ENCODE data around the gene SSR1.

The SSR1 gene

GRCh38 chr6:7252390-7252789 is 60.6 kb downstream of the SSR1 start:
- Mint-ChIP-seq H3K27ac (no peak overlapping the region), H3K4me3 (no peak overlapping the region), H3K36me3 (ENCODE audit: low read depth) (peaks cover 7% of the 10 kb centered on the region), H3K9me3 (peaks cover 7% of the 10 kb centered on the region), H3K27me3 (ENCODE audit: low read depth) (no peaks in the 10 kb centered on the region), H3K4me1 (ENCODE audit: low read depth) (no peaks in the 10 kb centered on the region)
- no peak for DNase-seq (ENCODE audit: low spot score)

- DNase-seq (ENCODE audit: low spot score), result no peak
- peaks cover 5% of the 10 kb centered on the region for H3K9me3 Mint-ChIP-seq
- H3K27me3 Mint-ChIP-seq (ENCODE audit: low read depth), result no peaks in the 10 kb centered on the region
- no peaks in the 10 kb centered on the region for H3K4me1 Mint-ChIP-seq (ENCODE audit: low read depth)
- no peak overlapping the region for H3K27ac Mint-ChIP-seq
- H3K36me3 Mint-ChIP-seq (ENCODE audit: low read depth), result peaks cover 8% of the 10 kb centered on the region
- no peak overlapping the region for H3K4me3 Mint-ChIP-seq
Measured at GRCh38 chr6:7251646-7252260, 61.2 kb downstream of the SSR1 start.

DNA sequence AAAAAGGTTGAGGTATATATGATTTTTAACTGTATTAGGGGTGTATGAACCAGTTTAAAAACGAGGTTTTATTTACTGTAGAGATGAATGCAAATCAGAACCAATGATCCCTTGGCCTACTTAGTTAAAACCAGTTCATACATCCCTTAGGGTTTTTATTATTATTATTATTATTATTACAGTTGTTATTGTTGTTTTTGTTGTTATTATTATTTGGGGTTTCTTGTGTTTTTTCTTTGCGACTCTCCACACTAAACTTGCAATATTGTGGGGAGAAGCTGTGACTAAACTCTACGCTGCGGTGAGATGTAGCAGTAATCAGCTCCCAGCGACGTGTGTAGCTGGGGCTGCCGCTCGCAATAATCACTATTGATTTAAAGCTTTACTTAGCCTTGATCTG is 62.2 kb downstream of the SSR1 start:
- no peak overlapping the region for H3K27ac Mint-ChIP-seq
- peaks cover 3% of the 10 kb centered on the region for H3K9me3 Mint-ChIP-seq
- H3K36me3 Mint-ChIP-seq (ENCODE audit: low read depth), result peaks cover 8% of the 10 kb centered on the region
- no peaks in the 10 kb centered on the region for H3K27me3 Mint-ChIP-seq (ENCODE audit: low read depth)
- H3K4me1 Mint-ChIP-seq (ENCODE audit: low read depth), result no peaks in the 10 kb centered on the region
- no peak overlapping the region for H3K4me3 Mint-ChIP-seq
- DNase-seq (ENCODE audit: low spot score), result no peak

- no peaks in the 10 kb centered on the region for H3K4me1 Mint-ChIP-seq (ENCODE audit: low read depth)
- H3K4me3 Mint-ChIP-seq, result no peak overlapping the region
- no peaks in the 10 kb centered on the region for H3K27me3 Mint-ChIP-seq (ENCODE audit: low read depth)
- peaks cover 11% of the 10 kb centered on the region for H3K36me3 Mint-ChIP-seq (ENCODE audit: low read depth)
- H3K27ac Mint-ChIP-seq, result no peak overlapping the region
- DNase-seq (ENCODE audit: low spot score), result no peak
- peaks cover 3% of the 10 kb centered on the region for H3K9me3 Mint-ChIP-seq
Measured at GRCh38 chr6:7249946-7250643, 62.9 kb downstream of the SSR1 start.

DNA sequence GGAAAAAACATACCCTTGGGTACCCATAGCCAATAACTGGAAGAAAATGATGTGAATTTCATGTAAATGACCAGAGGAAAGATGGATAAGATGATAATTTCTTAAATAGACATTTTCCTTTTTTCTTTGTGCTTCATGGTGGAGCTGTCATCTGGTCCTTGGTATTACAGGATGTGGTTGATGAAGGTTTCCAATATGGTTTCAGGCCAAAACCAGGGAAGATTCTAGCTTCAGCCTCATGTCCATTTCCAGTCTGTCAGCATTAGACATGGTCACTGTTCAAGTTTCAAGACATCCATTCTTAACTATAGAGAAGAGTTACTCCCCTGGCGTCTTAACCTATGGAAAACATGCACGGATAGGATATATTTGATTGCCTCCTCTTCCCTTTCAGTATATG is 63.6 kb downstream of the SSR1 start:
- peaks cover 11% of the 10 kb centered on the region for H3K36me3 Mint-ChIP-seq (ENCODE audit: low read depth)

GRCh38 chr6:7247828-7248227 is 65.2 kb downstream of the SSR1 start:
- Mint-ChIP-seq H3K4me1 (ENCODE audit: low read depth) (peaks cover 7% of the 10 kb centered on the region), H3K4me3 (no peak overlapping the region), H3K27ac (no peak overlapping the region), H3K27me3 (ENCODE audit: low read depth) (no peaks in the 10 kb centered on the region), H3K9me3 (no peaks in the 10 kb centered on the region), H3K36me3 (ENCODE audit: low read depth) (peaks cover 11% of the 10 kb centered on the region)
- no peak for DNase-seq (ENCODE audit: low spot score)

More for the DNA sequence above, 63.6 kb downstream of the SSR1 start:
- no peaks in the 10 kb centered on the region for H3K27me3 Mint-ChIP-seq (ENCODE audit: low read depth)
- DNase-seq (ENCODE audit: low spot score), result no peak
- H3K27ac Mint-ChIP-seq, result no peak overlapping the region
- H3K4me1 Mint-ChIP-seq (ENCODE audit: low read depth), result no peaks in the 10 kb centered on the region
- peaks cover 2% of the 10 kb centered on the region for H3K9me3 Mint-ChIP-seq
- no peak overlapping the region for H3K4me3 Mint-ChIP-seq

DNA sequence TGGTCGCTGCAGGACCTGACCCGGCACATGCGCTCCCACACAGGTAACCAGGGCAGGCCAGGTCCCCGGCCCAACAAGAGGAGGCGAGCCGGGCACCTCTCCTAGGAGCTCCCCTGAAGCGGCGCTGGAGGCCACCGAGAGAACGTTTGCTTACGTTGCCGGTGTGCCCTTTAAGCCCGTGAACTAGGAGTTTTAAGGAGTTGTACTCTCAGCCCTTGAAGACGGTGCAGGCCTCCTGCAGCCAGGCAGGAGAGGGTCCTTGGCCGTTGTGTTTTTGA is 65.9 kb downstream of the SSR1 start:
- H3K4me3 Mint-ChIP-seq, result no peak overlapping the region
- H3K27ac Mint-ChIP-seq, result no peak overlapping the region
- H3K36me3 Mint-ChIP-seq (ENCODE audit: low read depth), result peaks cover 11% of the 10 kb centered on the region

DNA sequence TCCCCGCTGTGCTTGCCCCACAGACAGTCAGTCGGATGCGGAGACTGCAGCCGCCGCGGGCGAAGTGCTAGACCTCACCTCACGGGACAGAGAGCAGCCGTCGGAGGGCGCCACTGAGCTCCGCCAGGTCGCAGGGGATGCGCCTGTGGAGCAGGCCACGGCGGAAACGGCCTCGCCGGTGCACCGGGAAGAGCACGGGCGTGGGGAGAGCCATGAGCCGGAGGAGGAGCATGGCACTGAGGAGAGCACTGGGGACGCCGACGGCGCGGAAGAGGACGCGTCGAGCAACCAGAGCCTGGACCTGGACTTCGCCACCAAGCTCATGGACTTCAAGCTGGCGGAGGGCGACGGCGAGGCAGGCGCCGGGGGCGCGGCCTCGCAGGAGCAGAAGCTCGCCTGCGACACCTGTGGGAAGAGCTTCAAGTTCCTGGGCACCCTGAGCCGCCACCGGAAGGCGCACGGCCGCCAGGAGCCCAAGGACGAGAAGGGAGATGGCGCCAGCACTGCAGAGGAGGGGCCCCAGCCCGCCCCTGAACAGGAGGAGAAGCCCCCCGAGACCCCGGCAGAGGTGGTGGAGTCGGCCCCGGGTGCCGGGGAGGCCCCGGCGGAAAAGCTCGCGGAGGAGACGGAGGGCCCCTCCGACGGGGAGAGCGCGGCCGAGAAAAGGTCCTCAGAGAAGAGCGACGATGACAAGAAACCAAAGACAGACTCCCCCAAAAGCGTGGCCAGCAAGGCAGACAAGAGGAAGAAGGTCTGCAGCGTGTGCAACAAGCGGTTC is 66.4 kb downstream of the SSR1 start:
- peaks cover 11% of the 10 kb centered on the region for H3K36me3 Mint-ChIP-seq (ENCODE audit: low read depth)
- DNase-seq (ENCODE audit: low spot score), result no peak
- H3K4me1 Mint-ChIP-seq (ENCODE audit: low read depth), result peaks cover 7% of the 10 kb centered on the region
- H3K9me3 Mint-ChIP-seq, result no peaks in the 10 kb centered on the region
- no peaks in the 10 kb centered on the region for H3K27me3 Mint-ChIP-seq (ENCODE audit: low read depth)
- H3K27ac Mint-ChIP-seq, result no peak overlapping the region
- H3K4me3 Mint-ChIP-seq, result no peak overlapping the region

More for the DNA sequence above, 65.9 kb downstream of the SSR1 start:
- H3K9me3 Mint-ChIP-seq, result no peaks in the 10 kb centered on the region
- H3K27me3 Mint-ChIP-seq (ENCODE audit: low read depth), result no peaks in the 10 kb centered on the region
- peaks cover 7% of the 10 kb centered on the region for H3K4me1 Mint-ChIP-seq (ENCODE audit: low read depth)
- no peak for DNase-seq (ENCODE audit: low spot score)

DNA sequence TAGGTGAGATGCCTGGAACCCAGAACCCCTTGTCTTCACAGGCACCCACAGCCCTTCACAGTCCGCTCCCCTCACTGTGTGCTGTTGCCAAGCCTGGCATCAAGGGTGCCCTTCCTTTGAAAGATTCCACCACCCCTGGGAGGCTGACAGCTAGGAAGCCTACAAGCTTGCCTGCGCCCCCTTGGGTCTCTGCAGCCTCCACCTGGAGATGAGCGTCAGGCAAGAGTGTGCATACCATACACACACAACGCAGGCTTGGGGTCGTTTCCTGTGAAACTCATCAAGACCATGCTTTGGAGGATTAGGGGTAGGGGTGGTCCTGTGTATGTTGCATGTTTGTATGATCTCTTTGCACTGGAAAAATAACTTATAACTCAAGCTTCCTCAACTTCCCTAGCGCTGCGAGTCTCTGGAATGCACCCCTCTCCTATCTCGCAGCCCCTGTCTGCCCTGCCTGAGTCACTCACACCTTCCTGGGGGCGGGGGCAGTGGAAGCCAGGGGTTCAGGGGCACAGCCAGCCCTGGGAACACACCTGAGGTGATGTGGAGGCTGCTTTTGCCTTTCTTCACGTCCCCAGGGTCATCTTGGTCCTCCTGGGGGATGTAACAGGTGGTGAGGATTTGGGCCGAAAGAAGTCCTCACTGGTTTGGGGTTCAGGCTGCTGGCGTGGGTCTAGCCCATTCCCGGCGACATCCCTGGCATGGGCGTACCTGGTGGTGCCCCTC is 67.2 kb downstream of the SSR1 start:
- no peak for DNase-seq (ENCODE audit: low spot score)
- Mint-ChIP-seq H3K36me3 (ENCODE audit: low read depth) (peaks cover 17% of the 10 kb centered on the region), H3K27me3 (ENCODE audit: low read depth) (no peaks in the 10 kb centered on the region), H3K9me3 (no peaks in the 10 kb centered on the region), H3K27ac (no peak overlapping the region), H3K4me3 (no peak overlapping the region), H3K4me1 (ENCODE audit: low read depth) (peaks cover 7% of the 10 kb centered on the region)

- Mint-ChIP-seq H3K4me1 (ENCODE audit: low read depth) (peaks cover 7% of the 10 kb centered on the region), H3K4me3 (no peak overlapping the region), H3K27me3 (ENCODE audit: low read depth) (no peaks in the 10 kb centered on the region), H3K36me3 (ENCODE audit: low read depth) (peaks cover 25% of the 10 kb centered on the region), H3K9me3 (no peaks in the 10 kb centered on the region), H3K27ac (no peak overlapping the region)
- peak; percentile 31 for DNase-seq (ENCODE audit: low spot score)
Measured at GRCh38 chr6:7243179-7243981, 69.6 kb downstream of the SSR1 start.

DNA sequence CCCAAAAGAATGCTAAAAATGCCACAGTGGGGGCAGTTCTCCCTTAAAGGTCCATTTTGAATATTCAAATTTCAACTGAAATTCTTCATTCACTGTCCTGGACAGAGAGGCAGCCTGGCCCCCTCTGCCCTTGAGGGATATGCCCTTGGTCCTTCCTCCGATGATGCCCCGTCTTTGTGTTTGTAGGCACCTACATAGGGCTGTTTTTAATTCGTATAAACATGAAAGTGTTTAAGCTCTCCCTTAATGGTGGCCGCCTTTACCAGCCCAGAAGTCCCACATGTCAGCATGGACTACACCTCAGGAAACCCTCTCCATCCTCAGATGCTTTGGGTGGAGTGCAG is 70.2 kb downstream of the SSR1 start:
- H3K4me3 Mint-ChIP-seq, result no peak overlapping the region
- no peaks in the 10 kb centered on the region for H3K27me3 Mint-ChIP-seq (ENCODE audit: low read depth)
- H3K9me3 Mint-ChIP-seq, result no peaks in the 10 kb centered on the region
- no peak overlapping the region for H3K27ac Mint-ChIP-seq
- DNase-seq (ENCODE audit: low spot score), result no peak
- peaks cover 7% of the 10 kb centered on the region for H3K4me1 Mint-ChIP-seq (ENCODE audit: low read depth)
- peaks cover 26% of the 10 kb centered on the region for H3K36me3 Mint-ChIP-seq (ENCODE audit: low read depth)

DNA sequence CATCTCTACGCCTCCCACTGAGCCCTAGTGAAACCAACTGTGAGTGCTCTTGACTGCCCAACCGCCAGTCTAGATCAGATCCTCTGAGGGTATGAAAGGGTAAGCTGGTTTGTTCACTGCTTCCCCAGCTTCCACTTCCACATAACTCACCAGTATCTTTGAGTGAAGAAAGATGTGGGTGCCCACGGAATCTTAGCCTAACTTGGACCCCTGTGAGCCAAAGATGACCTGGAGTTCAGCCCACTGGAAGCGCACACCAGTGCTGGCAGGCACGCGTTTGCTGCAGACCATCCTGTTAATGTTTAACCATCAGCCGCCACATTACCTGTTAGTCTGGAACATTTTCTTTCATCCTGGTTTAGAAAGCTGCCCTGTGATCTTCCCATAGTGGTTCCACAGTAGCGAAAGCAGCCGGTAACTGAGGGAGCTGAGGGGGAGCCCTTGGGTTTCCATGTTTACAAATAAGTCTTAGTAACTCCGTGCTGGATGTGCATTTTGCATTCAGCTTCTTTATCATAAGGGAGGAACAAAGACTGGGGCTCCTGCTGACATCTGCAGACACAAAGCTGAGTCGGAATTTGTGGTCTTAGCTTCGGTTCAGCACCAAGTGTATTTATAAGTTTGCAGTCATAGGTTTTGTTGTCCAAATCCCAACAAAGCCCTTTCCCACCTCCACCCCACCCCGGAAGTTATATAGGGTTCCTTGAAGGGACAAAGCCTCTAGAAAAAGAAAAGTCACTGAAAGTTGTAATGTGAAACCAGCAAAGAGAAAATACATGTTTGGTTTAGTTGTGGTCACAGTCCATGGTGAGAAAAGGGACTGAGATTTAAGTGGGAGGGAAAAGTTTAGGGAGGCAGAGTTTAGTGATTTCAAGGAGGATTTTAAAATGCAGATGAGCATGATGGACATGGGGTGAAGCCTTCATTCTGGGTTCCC is 71.0 kb downstream of the SSR1 start:
- Mint-ChIP-seq H3K27me3 (ENCODE audit: low read depth) (no peaks in the 10 kb centered on the region), H3K36me3 (ENCODE audit: low read depth) (peaks cover 26% of the 10 kb centered on the region), H3K27ac (no peak overlapping the region), H3K4me3 (no peak overlapping the region), H3K4me1 (ENCODE audit: low read depth) (peaks cover 7% of the 10 kb centered on the region), H3K9me3 (no peaks in the 10 kb centered on the region)
- no peak for DNase-seq (ENCODE audit: low spot score)

- Mint-ChIP-seq H3K27ac (no peak overlapping the region), H3K4me3 (no peak overlapping the region), H3K9me3 (no peaks in the 10 kb centered on the region), H3K36me3 (ENCODE audit: low read depth) (peaks cover 26% of the 10 kb centered on the region), H3K4me1 (ENCODE audit: low read depth) (peaks cover 7% of the 10 kb centered on the region), H3K27me3 (ENCODE audit: low read depth) (no peaks in the 10 kb centered on the region)
- no peak for DNase-seq (ENCODE audit: low spot score)
Measured at GRCh38 chr6:7241160-7241559, 71.8 kb downstream of the SSR1 start.
